ENCODE data around the gene LRCH1. TPM values are rescaled to one million over a fixed set of nuclear protein-coding genes. Genes with fewer than 3 reads are reported as not detected.

LRCH1 gene
- total and polyA plus RNA-seq, 3 donors from 2014 or later: 8.9 to 17.7 (median 16.8) TPM

DNA sequence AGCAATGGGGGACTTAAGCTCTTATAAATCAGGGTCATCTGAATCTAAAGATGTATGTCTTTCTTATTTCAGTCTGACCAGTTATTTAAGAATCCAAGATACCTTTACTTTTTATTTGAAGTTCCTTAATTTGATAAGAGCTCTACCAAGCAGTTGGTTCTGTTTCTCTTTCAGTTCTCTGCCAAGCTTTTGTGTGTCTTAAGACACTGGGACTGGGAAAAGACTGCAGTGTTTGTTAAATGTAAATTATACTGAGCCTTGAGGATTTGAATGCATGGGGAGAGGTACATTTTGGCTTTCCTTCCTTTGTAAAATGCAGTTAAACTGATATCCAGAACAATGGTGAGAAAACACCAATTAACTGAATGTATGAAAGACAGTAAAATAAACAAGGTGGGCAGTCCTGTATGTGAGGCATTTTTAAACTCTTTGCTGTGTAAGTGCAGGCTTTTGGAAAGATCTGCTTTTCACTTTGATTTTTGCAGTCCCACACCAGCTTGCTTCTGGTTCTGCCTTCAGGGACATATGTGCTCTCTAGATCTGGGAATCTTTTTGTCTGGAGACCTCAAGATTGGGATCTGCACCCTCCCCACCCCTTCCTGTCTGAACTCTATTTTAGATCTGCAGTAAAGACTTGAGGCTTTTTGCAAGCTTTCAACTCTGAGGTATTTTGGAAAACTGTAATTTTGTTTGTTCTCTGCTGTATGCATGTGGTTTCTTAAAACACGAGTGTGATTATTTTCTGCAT lies 77.6 kb downstream of the LRCH1 start:
- H3K4me1 ChIP-seq: peaks cover 8% of the 10 kb centered on the region
- no peaks in the 10 kb centered on the region for H3K36me3 ChIP-seq (ENCODE audit: low read depth, missing control alignments)
- TF ChIP-seq, protein P1, sequence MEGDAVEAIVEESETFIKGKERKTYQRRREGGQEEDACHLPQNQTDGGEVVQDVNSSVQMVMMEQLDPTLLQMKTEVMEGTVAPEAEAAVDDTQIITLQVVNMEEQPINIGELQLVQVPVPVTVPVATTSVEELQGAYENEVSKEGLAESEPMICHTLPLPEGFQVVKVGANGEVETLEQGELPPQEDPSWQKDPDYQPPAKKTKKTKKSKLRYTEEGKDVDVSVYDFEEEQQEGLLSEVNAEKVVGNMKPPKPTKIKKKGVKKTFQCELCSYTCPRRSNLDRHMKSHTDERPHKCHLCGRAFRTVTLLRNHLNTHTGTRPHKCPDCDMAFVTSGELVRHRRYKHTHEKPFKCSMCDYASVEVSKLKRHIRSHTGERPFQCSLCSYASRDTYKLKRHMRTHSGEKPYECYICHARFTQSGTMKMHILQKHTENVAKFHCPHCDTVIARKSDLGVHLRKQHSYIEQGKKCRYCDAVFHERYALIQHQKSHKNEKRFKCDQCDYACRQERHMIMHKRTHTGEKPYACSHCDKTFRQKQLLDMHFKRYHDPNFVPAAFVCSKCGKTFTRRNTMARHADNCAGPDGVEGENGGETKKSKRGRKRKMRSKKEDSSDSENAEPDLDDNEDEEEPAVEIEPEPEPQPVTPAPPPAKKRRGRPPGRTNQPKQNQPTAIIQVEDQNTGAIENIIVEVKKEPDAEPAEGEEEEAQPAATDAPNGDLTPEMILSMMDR (IDR thresholded peaks at IDR 0.05): no peak
- no peak for TF ChIP-seq POLR2A (IDR thresholded peaks at IDR 0.05)
- 36 to 50% methylated on average over 1 of the region's 1 CpG for WGBS, 2 donors
- no peak overlapping the region for H3K27ac ChIP-seq
- no peaks in the 10 kb centered on the region for H3K9me3 ChIP-seq
- intact Hi-C loops (cut with DNase I; ENCODE audit: low total_unique reads): no loop called here
- no peaks in the 10 kb centered on the region for H3K27me3 ChIP-seq
- DNase-seq: no peak
- no peak overlapping the region for H3K4me3 ChIP-seq

DNA sequence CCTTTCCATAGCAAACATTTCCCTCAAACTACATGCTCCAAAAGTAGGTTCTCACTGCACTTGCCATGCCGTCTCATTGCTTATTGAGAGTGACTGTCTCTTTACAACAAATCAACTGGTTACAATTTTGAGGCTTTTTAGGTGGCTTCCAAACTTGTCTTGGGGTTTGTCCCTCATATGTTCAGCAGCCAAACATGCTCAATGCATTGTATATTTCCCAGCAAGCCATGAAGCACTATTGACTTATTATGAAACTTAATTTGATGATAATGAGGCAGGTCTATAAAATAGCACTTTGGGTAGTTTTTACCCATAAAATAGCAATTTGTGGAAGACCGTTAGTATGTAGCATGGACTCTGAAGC lies 78.2 kb downstream of the LRCH1 start:
- DNase-seq: no peak
- no peaks in the 10 kb centered on the region for H3K27me3 ChIP-seq
- no peak overlapping the region for H3K4me3 ChIP-seq
- no peaks in the 10 kb centered on the region for H3K9me3 ChIP-seq
- H3K4me1 ChIP-seq: peaks cover 8% of the 10 kb centered on the region
- TF ChIP-seq, protein P1 (IDR thresholded peaks at IDR 0.05): no peak
- no peak for TF ChIP-seq POLR2A (IDR thresholded peaks at IDR 0.05)
- WGBS, 2 donors: 66 to 76% methylated on average over 2 of the region's 2 CpGs
- intact Hi-C loops (cut with DNase I; ENCODE audit: low total_unique reads): no loop called here
- H3K27ac ChIP-seq: no peak overlapping the region
- H3K36me3 ChIP-seq (ENCODE audit: low read depth, missing control alignments): no peaks in the 10 kb centered on the region

DNA sequence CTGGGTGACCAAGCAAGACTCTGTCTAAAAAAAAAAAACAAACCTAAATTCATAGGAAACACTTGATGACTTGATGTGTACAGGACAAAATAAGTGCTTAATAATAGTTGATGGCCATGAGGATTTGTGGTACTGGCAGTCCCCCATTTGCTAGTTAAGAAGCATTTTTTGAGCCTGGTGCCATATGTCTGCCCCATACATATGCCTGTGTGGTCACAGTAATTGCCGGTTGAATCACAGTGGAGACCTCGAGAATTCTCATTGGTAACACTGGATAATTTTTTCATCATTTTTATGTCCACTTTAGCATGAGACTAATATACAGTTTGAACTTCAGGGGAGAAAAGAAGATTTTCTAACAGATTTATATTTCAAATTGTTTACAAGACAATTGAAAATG lies 79.2 kb downstream of the LRCH1 start:
- intact Hi-C loops (cut with DNase I; ENCODE audit: low total_unique reads): no loop called here
- DNase-seq: no peak
- H3K4me3 ChIP-seq: no peak overlapping the region
- H3K27me3 ChIP-seq: no peaks in the 10 kb centered on the region
- no peak overlapping the region for H3K27ac ChIP-seq
- WGBS, 2 donors: 93% methylated on average over 2 of the region's 2 CpGs
- no peaks in the 10 kb centered on the region for H3K36me3 ChIP-seq (ENCODE audit: low read depth, missing control alignments)
- peaks cover 8% of the 10 kb centered on the region for H3K4me1 ChIP-seq
- no peaks in the 10 kb centered on the region for H3K9me3 ChIP-seq
- TF ChIP-seq POLR2A (IDR thresholded peaks at IDR 0.05): no peak
- TF ChIP-seq, protein P1 (IDR thresholded peaks at IDR 0.05): no peak

DNA sequence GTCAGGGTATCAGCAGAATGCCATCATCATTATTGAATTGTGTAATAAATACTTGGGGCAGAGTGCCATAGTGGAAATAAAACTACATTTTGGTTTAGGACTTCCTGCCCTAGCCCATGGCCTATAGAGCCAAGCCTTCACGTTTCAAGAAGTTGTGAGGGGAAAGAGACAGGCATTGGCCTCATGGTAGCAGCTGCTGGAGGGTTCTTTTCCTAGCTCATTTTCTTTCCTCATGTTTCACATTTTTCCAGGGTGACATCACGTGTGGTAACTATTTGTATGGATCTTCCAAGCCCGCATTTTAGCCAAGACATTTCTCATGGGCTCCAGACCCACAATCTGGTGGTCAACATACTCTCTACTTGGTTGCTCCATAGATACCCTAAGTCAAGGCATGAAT lies 80.4 kb downstream of the LRCH1 start:
- intact Hi-C loops (cut with DNase I; ENCODE audit: low total_unique reads): no loop called here
- no peak for DNase-seq
- Histone ChIP-seq H3K4me3 (no peak overlapping the region), H3K4me1 (peaks cover 8% of the 10 kb centered on the region), H3K9me3 (no peaks in the 10 kb centered on the region), H3K27me3 (no peaks in the 10 kb centered on the region), H3K36me3 (ENCODE audit: low read depth, missing control alignments) (no peaks in the 10 kb centered on the region), H3K27ac (no peak overlapping the region)
- 66 to 70% methylated on average over 3 of the region's 3 CpGs for WGBS, 2 donors
- TF ChIP-seq, protein P1 (IDR thresholded peaks at IDR 0.05): no peak
- TF ChIP-seq POLR2A (IDR thresholded peaks at IDR 0.05): no peak

DNA sequence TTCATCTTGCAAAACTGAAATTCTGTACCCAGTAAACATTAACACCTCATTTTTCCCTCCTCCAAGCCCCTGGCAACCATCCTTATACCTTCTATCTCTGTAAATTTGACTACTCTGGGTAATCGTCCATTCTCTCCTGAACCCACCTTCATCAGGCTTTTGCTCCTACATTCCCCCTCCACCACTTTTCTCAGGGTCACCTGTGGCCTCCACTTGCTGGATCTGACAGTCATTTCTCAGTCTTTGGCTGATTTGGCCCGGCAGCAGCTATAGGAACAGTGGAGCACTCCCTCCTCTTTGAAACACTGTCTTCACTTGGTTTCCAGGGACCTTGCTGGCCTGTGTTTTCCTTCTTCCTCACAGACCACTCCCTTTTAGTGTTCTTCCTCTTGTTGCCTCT lies 83.5 kb downstream of the LRCH1 start:
- H3K36me3 ChIP-seq (ENCODE audit: low read depth, missing control alignments): no peaks in the 10 kb centered on the region
- intact Hi-C loops (cut with DNase I; ENCODE audit: low total_unique reads): no loop called here
- no peak overlapping the region for H3K4me3 ChIP-seq
- no peak overlapping the region for H3K27ac ChIP-seq
- H3K27me3 ChIP-seq: no peaks in the 10 kb centered on the region
- peaks cover 16% of the 10 kb centered on the region for H3K4me1 ChIP-seq
- WGBS, 2 donors: 53 to 62% methylated on average over 2 of the region's 2 CpGs
- TF ChIP-seq, protein P1 (IDR thresholded peaks at IDR 0.05): no peak
- no peak for TF ChIP-seq POLR2A (IDR thresholded peaks at IDR 0.05)
- no peaks in the 10 kb centered on the region for H3K9me3 ChIP-seq
- DNase-seq: no peak
